Caco-2 (cell line): ENCODE results near the gene DDR2. TPM values are rescaled to one million over a fixed set of nuclear protein-coding genes. Genes with fewer than 3 reads are reported as not detected.
"Not testable (repeated sequence)": the region's sequence is repeated elsewhere in the genome, so short reads cannot be mapped to it uniquely, and the experiment has no call there.

Experiments used
- BruUV-seq: library from RNA; stranded (reverse); fragments of 400-500 nt; replicated peaks from 2 replicates; lab custom pipeline; 2021; lab: Mats Ljungman, UMichigan
- CTCF ChIA-PET: fragments of 300-600 bp; sonication (Branson Sonifier 250); formaldehyde crosslinking; loops from one replicate; lab custom pipeline; 2022; ENCODE audit warnings: antibody characterized with exemption; lab: Charles Lee
- POLR2A ChIA-PET: fragments of 300-600 bp; sonication (Branson Sonifier 250); formaldehyde crosslinking; loops from one replicate; lab custom pipeline; 2022; ENCODE audit warnings: antibody characterized with exemption; lab: Charles Lee
- DNase-seq, 2 experiments: peaks; one replicate each; pipeline versions ENCODE4 v3.0.0 to v3.0.0-alpha.2; 2020 to 2022
- H3K27me3 ChIP-seq: replicated peaks from 2 replicates; pipeline ENCODE4 v1.6.0; 2011; ENCODE audit warnings: low read length; ENCODE audit not compliant: control insufficient read depth, insufficient read depth
- H3K36me3 ChIP-seq: 2 replicates; pipeline ENCODE4 v1.5.1; 2011; ENCODE audit warnings: low read length; ENCODE audit not compliant: control insufficient read depth, insufficient read depth
- H3K4me1 ChIP-seq: fragments of 250-450 bp; sonication (Bioruptor Pico); 2 replicates; pipeline ENCODE4 v1.5.1; 2020; ENCODE audit warnings: mild to moderate bottlenecking
- H3K4me3 ChIP-seq: 2 replicates; pipeline ENCODE4 v1.5.1; 2011; ENCODE audit warnings: low read depth, mild to moderate bottlenecking, control low read depth, low read length
- H3K9me3 ChIP-seq: fragments of 250-450 bp; sonication (Bioruptor Pico); 2 replicates; pipeline ENCODE4 v1.5.1; 2020; ENCODE audit warnings: mild to moderate bottlenecking, moderate library complexity
- H3K27ac Mint-ChIP-seq: one replicate; pipeline ENCODE4 v1.8.0; 2022; ENCODE audit warnings: mixed read lengths; ENCODE audit not compliant: unreplicated experiment
- H3K27me3 Mint-ChIP-seq: one replicate; pipeline ENCODE4 v1.8.0; 2022; ENCODE audit warnings: mixed read lengths; ENCODE audit not compliant: insufficient read depth, unreplicated experiment
- H3K36me3 Mint-ChIP-seq: one replicate; pipeline ENCODE4 v1.8.0; 2022; ENCODE audit warnings: mild to moderate bottlenecking, mixed read lengths; ENCODE audit not compliant: insufficient read depth, unreplicated experiment
- H3K4me1 Mint-ChIP-seq: one replicate; pipeline ENCODE4 v1.8.0; 2022; ENCODE audit warnings: low read depth, mixed read lengths; ENCODE audit not compliant: unreplicated experiment
- H3K4me3 Mint-ChIP-seq: one replicate; pipeline ENCODE4 v1.8.0; 2022; ENCODE audit warnings: mild to moderate bottlenecking, moderate library complexity, mixed read lengths; ENCODE audit not compliant: unreplicated experiment
- H3K9me3 Mint-ChIP-seq: one replicate; pipeline ENCODE4 v1.8.0; 2022; ENCODE audit warnings: mixed read lengths; ENCODE audit not compliant: unreplicated experiment
- intact Hi-C: fragments of 100-400 bp; cut with micrococcal nuclease; formaldehyde crosslinking; loops from one replicate; pipeline ENCODE4 v1.10.0; 2022; ENCODE audit not compliant: unreplicated experiment
- total RNA-seq: library from RNA; stranded (reverse); gene quantifications from 2 replicates; pipeline ENCODE4 v1.2.3, GENCODE V29; 2022
- TF ChIP-seq, protein P1 (sequence below), 2 experiments: fragments of 200-600 bp in 1 of 2; IDR thresholded peaks; 1 replicate in 1 of 2; 2 replicates in 1 of 2; pipeline versions ENCODE4 v1.5.1 to v1.8.0; 2011 to 2022; ENCODE audit warnings: antibody characterized with exemption in 1 of 2, control low read depth in 1 of 2, inconsistent platforms in 1 of 2, low read depth in 1 of 2, low read length in 1 of 2, mild to moderate bottlenecking in 1 of 2, moderate library complexity in 1 of 2; ENCODE audit not compliant: insufficient read depth in 1 of 2, severe bottlenecking in 1 of 2, unreplicated experiment in 1 of 2

The DDR2 gene
- total RNA-seq, 1 experiment from 2014 or later, result 0.73 TPM

DNA sequence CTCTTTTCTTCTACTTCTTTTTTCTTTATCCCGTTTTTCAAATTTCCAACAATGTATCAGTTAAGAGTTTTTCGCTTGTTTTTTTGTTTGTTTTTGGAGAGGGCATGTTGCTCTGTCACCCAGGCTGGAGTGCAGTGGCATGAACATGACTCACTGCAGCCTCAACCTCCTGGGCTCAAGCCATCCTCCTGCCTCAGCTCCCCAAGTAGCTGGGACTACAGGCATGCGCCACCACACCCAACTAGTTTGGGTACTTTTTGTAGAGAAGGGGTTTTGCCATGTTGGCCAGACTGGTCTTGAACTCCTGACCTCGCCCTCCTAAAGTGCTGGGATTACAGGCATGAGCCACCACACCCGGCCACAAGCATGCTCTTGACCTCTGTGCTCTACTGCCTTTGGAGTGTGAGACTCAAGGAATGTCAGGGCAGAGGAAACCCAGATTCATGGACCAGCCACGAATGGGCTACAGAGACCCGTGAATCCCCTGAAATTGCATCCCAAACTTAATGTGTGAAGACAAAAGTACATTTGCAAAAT, 93.1 kb downstream of the DDR2 start:
- ChIA-PET POLR2A (no interaction called here), CTCF (no interaction called here)
- Mint-ChIP-seq H3K27me3 (no peaks in the 10 kb centered on the region), H3K9me3 (no peaks in the 10 kb centered on the region), H3K27ac (no peak overlapping the region), H3K36me3 (no peaks in the 10 kb centered on the region), H3K4me3 (no peak overlapping the region), H3K4me1 (peaks cover 8% of the 10 kb centered on the region)
- DNase-seq, result no peak
- BruUV-seq, result no TSS peak
- Histone ChIP-seq H3K9me3 (no peaks in the 10 kb centered on the region), H3K27me3 (no peaks in the 10 kb centered on the region), H3K4me1 (no peaks in the 10 kb centered on the region), H3K36me3 (no peaks in the 10 kb centered on the region), H3K4me3 (no peak overlapping the region)
- TF ChIP-seq, protein P1, sequence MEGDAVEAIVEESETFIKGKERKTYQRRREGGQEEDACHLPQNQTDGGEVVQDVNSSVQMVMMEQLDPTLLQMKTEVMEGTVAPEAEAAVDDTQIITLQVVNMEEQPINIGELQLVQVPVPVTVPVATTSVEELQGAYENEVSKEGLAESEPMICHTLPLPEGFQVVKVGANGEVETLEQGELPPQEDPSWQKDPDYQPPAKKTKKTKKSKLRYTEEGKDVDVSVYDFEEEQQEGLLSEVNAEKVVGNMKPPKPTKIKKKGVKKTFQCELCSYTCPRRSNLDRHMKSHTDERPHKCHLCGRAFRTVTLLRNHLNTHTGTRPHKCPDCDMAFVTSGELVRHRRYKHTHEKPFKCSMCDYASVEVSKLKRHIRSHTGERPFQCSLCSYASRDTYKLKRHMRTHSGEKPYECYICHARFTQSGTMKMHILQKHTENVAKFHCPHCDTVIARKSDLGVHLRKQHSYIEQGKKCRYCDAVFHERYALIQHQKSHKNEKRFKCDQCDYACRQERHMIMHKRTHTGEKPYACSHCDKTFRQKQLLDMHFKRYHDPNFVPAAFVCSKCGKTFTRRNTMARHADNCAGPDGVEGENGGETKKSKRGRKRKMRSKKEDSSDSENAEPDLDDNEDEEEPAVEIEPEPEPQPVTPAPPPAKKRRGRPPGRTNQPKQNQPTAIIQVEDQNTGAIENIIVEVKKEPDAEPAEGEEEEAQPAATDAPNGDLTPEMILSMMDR (IDR thresholded peaks at IDR 0.05; ENCODE audit: insufficient read depth in 1 of 2, low read depth in 1 of 2, low read length in 1 of 2, severe bottlenecking in 1 of 2, unreplicated experiment in 1 of 2), result no peak
- intact Hi-C loops, result no loop called here

DNA sequence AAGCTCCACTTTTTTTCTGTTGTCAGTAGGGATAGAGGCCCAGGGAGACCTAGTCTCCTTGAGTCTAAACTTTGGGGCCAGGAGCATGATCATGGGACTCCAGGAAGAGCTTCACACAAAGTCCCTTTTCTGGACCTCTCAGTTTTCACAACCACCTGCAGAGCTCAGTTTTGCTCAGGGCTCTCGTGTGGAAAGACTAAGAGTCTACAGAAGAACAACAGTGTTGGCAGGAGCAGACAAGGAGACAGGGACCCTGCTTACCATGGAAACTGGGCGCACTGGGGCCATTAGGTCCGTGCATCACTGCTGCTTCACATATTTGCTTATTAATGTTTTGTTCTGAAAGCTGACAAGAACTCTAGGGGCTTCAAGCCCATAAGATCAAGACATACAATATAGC, 94.3 kb downstream of the DDR2 start:
- H3K36me3 Mint-ChIP-seq, result no peaks in the 10 kb centered on the region
- Histone ChIP-seq H3K27me3 (no peaks in the 10 kb centered on the region), H3K9me3 (no peaks in the 10 kb centered on the region), H3K4me1 (no peaks in the 10 kb centered on the region), H3K36me3 (no peaks in the 10 kb centered on the region), H3K4me3 (no peak overlapping the region)
- no peaks in the 10 kb centered on the region for H3K27me3 Mint-ChIP-seq
- no TSS peak for BruUV-seq
- TF ChIP-seq, protein P1 (IDR thresholded peaks at IDR 0.05; ENCODE audit: insufficient read depth in 1 of 2, low read depth in 1 of 2, low read length in 1 of 2, severe bottlenecking in 1 of 2, unreplicated experiment in 1 of 2), result no peak
- no peak overlapping the region for H3K27ac Mint-ChIP-seq
- no peak overlapping the region for H3K4me3 Mint-ChIP-seq
- H3K9me3 Mint-ChIP-seq, result no peaks in the 10 kb centered on the region
- intact Hi-C loops, result no loop called here
- POLR2A ChIA-PET, result interaction anchor here (0.6 kb wide), 1 partner anchor 30 kb away, joined by 4 read pairs; no protein-coding TSS in a partner anchor
- peaks cover 8% of the 10 kb centered on the region for H3K4me1 Mint-ChIP-seq
- DNase-seq, result no peak
- CTCF ChIA-PET, result no interaction called here

DNA sequence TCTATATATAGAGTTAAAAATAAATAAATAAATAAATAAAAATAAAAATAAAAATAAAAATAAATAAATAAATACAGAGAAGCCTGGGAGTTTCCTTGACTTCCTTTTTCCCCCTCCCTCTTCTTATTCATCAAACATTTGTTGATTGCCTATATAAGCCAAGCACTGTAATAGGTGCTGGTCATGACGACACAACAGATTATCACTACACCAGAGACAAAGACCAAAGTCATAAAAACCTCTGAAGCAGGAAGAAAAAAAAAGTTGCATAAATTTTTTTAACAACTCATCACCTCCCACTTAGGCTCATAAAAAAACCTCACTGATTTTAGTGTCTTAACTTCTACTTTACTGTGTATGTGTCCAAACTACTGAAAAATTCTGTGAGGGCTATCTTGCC, 95.2 kb downstream of the DDR2 start:
- H3K4me1 Mint-ChIP-seq, H3K4me3 Mint-ChIP-seq, H3K9me3 ChIP-seq, BruUV-seq, H3K4me3 ChIP-seq, H3K36me3 ChIP-seq, H3K4me1 ChIP-seq, H3K9me3 Mint-ChIP-seq, H3K27me3 ChIP-seq, H3K36me3 Mint-ChIP-seq, H3K27ac Mint-ChIP-seq, intact Hi-C loops, H3K27me3 Mint-ChIP-seq, DNase-seq, POLR2A ChIA-PET, CTCF ChIA-PET: not testable (repeated sequence)
